HG02938 (cell line): Measurements from ENCODE around the gene FCN3.
"Not testable (repeated sequence)": the region's sequence is repeated elsewhere in the genome, so short reads cannot be mapped to it uniquely, and the experiment has no call there.

Source experiments
- ATAC-seq: cut with Tn5 transposase; IDR thresholded peaks from one replicate; pipeline ENCODE4 v1.9.1; 2021; ENCODE audit warnings: mild to moderate bottlenecking, moderate library complexity; ENCODE audit not compliant: unreplicated experiment

Gene FCN3

DNA sequence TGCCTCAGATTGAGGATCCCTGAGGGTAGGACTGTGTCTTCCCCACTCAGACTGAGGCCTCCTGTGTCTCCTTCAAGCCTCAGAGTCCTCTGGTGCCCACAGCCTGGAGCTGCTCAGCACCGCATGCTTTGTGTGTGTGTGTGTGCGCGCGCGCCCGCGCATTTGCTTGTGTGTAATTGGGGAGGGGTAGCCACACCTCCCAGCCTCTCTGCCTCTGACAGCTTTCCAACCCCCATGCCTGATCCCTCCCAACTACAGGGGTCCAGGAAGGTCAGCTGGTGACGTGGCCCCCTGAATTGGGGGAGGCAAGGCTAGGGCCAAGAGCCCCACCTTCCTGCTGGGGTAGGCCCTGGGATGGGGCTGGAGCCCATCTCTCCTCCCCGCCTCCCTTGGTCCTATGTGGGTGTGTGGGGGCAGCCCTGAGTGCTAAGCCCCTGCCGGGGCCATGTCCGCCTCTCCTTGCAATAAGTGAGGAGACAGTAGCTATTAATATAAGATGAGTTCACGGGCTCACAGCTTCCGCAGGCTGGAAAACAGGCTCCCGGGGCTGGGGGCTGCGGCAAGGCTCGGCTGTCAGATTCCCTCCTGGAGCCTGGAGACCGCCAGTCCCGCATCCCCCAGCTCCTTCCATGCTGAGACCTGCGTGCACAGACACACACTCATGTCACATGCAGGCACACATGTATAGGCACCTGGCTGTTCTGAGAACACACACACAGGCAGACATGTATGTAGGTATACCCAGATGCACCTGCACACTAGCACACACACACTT, 24.8 kb upstream of the FCN3 start:
- ATAC-seq = no peak

DNA sequence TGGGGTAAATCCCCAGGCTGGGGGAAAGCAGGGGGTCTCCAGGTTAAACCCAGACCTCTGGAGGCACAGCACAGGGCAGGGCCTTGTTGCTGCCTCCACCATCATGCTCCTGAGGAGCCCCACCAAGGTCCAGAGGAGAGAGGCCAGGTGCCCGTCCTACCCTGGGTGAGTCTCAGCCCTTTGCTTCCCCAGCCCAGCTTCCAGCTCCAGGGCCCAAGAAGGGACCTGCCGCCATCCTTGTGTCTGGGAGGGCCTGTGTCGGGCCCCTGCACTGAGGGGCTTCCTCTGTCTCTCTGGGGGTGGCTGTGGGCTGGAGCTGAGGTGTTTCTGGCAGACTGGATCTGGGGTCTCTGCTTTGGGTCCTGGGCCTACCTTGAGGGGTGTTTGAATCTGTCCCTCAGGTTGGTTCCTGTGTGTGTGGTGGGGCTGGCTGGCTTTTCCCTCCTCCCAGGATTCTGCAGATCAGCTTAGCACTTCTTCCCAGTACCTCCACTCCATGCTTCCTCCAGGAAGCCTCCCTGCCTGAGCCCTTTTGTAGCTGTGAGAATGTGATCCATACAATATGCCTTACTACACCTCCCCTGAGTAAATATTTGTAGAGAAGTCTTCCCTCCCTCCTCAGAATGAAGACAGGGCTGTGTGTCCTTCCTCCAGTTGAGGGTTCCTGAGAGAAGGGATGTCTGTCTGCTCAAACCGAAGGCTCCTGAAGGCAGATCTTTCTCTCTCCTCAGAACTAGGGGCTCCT, 24.0 kb upstream of the FCN3 start:
- no peak for ATAC-seq

GRCh38 chr1:27397749-27398148, 23.1 kb upstream of the FCN3 start:
- no peak for ATAC-seq

DNA sequence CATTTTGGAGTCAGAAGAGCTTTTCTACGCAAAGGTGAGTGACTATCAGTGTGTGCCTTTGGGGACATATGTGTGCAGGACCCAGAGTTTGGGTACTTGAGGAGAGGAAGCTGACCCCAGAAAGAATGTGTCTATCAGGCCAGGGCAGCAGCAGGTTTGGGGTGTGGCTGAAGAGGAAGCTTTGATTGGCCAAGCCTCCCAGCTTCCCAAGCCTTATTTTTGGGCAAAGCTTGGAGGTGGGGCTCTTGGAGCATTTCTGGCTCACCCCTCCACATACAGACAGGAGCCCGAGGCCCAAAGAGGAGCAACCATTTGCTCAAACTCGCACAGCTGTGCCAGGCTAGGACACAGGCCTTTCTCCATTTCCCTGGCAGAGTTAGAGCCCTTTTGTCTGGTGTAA, 22.5 kb upstream of the FCN3 start:
- ATAC-seq = no peak

DNA sequence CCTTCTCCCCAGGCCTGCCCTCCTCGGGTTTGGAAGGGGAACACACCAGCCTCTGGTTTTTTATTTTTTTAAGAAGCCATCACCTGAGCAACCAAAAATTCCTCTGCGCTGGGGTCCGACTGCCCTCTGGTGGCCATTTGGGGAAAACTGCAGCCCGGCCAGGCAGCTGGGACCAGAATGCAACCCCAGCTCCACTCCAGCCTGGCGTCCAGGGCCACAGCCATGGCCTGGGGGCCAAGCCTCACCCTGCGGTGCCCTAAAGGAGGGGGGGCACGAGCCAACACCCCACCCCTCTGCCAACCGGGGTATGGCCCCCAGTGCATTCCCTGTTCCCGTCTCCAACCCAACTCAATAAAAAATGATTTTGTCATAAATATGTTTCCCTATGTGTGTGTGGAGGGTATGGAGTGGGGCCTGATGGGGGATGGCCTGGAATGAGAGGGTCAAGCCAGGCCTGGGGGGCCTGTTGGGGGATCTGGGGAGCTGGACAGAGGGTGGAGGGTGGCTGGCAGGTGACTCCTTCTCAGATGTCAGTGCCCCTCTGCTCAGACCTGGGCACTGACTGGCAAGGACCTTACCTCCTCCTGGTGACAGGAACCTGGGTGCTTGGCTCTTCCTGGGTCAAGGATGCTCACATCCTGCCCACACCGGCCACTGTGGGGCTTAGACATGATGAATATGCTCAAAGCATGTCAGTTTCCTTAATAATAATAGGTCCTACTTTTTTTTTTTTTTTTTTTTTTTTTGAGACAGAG, 21.0 kb upstream of the FCN3 start:
- ATAC-seq = no peak

- no peak for ATAC-seq
Measured at GRCh38 chr1:27394925-27395324, 20.3 kb upstream of the FCN3 start.

DNA sequence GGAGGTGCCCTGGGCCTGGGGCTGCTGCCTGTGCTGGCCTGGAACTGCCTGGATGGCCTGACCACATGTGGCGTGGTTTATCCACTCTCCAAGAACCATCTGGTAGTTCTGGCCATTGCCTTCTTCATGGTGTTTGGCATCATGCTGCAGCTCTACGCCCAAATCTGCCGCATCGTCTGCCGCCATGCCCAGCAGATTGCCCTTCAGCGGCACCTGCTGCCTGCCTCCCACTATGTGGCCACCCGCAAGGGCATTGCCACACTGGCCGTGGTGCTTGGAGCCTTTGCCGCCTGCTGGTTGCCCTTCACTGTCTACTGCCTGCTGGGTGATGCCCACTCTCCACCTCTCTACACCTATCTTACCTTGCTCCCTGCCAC, 19.6 kb upstream of the FCN3 start:
- ATAC-seq = no peak

- ATAC-seq = no peak
Measured at GRCh38 chr1:27393641-27394281, 19.1 kb upstream of the FCN3 start.

- no peak for ATAC-seq
Measured at GRCh38 chr1:27392778-27393635, 18.4 kb upstream of the FCN3 start.

DNA sequence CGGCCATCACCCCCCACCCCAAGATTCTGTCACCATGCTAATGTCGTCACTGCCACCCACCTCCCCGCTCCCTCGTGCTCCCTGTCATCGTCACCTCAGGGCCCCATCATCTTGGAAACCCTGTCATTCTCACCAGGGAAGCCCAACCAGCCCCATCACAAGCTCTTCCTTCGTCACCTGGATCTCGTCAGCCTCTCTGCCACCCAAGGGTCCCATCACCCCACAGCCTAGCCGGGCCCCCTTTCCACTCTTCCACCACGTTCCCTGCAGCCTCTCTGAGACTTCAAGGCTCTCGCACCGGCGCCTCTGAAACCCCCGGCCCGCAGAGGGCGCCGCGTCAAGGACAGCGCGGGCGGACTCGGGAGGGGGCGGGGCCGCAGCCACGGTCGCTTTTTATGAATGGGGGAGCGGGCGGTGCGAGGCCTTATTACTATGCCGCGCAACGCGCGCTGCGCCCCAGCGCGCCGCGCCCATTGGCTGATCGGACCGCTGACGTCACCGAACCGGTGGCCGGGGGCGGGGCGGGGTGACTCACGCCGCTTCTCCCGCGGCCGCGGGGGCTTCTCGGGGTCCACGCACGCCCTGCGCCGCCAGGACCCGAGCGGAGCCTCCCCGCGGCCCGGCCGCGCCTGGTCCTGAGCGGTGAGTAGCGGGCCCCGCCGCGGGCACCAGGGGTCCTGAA, 17.6 kb upstream of the FCN3 start, which contains the start of gene GPR3:
TSS of gene GPR3 (plus strand) at position 527 of the 682 bp plus-strand sequence. CDS start 1,177 bp downstream, outside the sequence.
- no peak for ATAC-seq

GRCh38 chr1:27391511-27392095, 17.0 kb upstream of the FCN3 start:
- no peak for ATAC-seq

- ATAC-seq = no peak
Measured at GRCh38 chr1:27388337-27389005, 13.8 kb upstream of the FCN3 start.

DNA sequence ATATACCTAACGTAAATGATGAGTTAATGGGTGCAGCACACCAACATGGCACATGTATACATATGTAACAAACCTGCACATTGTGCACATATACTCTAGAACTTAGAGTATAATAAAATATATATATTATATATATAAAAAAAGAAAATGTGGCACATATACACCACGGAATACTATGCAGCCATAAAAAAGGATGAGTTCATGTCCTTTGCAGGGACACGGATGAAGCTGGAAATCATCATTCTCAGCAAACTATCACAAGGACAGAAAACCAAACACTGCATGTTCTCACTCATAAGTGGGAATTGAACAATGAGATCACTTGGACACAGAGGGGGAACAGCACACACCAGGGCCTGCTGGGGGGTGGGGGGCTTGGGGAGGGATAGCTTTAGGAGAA, 10.2 kb upstream of the FCN3 start:
- ATAC-seq = not testable (repeated sequence)

DNA sequence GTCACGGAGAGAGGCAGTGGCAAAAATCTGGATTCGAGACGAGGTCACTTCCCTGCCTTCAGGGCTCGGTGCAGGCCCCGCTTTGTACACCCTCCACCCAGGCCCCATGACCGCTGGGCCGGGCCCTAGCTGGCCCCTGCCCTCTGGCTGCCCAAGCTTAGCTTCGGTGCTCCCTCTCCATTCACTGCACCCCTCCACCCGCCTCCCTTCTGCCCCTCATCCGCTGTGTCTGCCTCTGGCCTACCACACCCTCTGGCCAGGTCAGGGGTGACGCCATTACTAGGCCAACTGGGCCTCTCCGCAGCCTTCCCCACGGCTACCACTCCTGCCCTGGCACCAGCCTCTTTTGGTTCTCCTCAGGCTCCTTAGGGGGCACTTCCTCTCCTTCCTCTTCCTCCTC, 9.0 kb upstream of the FCN3 start:
- ATAC-seq = no peak

DNA sequence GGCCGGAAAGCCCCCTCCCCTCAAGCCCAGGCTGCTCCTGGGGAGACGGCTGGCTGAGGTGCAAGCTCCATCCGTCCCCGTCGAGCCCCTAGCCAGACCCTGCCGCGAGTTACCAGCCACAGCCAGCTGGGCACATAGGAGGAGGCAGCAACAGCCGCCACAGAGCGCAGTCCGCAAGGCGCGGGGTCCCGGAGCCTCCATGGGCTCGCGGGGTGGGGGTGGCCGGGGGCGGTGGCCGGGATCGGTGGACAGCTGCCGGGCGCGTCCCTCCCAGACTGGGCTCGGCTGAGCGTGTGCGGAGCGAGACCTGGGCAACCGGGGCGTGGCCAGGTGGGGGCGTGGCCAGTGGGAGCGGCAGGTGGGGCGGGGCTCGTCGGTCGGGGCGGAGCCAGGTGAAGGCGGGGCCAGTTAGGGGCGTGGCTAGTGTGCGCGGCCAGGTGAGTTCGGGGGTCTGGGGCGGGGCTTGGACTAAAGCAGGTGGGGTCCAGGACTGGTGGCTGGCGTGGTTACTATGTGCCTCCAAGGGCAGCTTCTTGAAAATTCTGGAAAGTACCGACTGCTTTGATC, 8.5 kb upstream of the FCN3 start, which contains the start of gene CD164L2:
TSS of gene CD164L2 (minus strand) at position 295 of the 567 bp plus-strand sequence. CDS start at position 201, 94 bp downstream.
- ATAC-seq = no peak

DNA sequence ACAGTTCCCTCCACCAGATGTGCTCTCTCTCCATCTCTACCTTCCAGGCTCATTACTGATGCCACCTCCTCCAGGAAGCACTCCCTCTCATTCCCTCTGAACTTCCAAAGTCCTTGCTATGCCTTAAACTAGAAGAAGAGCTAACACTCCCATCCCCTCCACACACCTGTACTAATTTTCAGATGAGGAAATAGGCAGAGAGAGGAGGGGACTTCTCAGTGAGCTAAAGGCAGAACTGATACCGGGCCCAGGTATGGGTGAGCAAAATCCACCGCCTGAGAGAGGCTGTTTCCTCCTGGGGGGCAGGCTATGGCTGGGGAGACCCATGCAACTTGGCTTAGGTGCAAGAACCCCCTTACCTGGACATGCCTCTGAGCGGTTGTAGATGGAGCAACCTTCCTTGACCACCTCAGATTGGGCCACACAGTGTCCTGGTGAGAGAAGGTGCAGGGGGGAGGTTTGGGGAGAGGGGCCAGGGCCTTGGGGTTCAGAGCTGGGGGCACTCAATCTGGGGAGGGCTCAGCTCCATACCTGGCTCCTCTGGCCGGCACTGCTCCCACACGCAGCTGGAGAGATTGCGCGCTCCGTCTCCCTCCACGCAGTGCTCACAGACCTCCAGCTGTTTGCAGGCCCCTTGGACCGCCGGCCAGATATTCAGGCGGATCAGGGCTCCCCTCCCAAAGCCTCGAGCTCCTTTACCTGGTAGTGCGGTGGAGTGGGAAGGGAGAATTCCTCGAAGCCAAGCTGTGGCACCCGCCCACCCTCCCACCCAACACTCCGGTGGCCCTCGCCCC, 7.5 kb upstream of the FCN3 start:
- no peak for ATAC-seq
